ENCODE data around the gene CLSTN2. TPM values are rescaled to one million over a fixed set of nuclear protein-coding genes. Genes with fewer than 3 reads are reported as not detected.

CLSTN2 gene
- total and polyA plus RNA-seq, 2 of the 4 experiments (the other 2 are of a cell fraction) = under 0.01 to 0.07 TPM

- Histone ChIP-seq H4K91ac (ENCODE audit: insufficient read depth, low read depth, low read length) (no peak overlapping the region), H2AK9ac (replicated peaks; ENCODE audit: low read depth, low read length, poor library complexity) (no peak overlapping the region), H3K14ac (replicated peaks; ENCODE audit: low read depth, low read length) (no peak overlapping the region), H3K23ac (ENCODE audit: low read depth, low read length) (no peak overlapping the region), H3K4me3 (ENCODE audit: insufficient read depth, low read depth, low read length) (no peak overlapping the region), H2AK5ac (ENCODE audit: low read depth, low read length) (no peak overlapping the region), H2BK15ac (ENCODE audit: low read depth, low read length) (no peak overlapping the region), H3K27me3 (ENCODE audit: control insufficient read depth, insufficient read depth, low read length) (no peaks in the 10 kb centered on the region), H3K56ac (ENCODE audit: extremely low read depth, insufficient read depth, low read length) (no peak overlapping the region), H2BK5ac (ENCODE audit: low read depth, low read length, poor library complexity, severe bottlenecking) (no peak overlapping the region), H3K18ac (ENCODE audit: low read depth, low read length) (no peak overlapping the region), H3K9me1 (ENCODE audit: insufficient read depth, low read length) (no peaks in the 10 kb centered on the region), H3K4ac (ENCODE audit: low read depth, low read length) (no peak overlapping the region), H2AFZ (replicated peaks; ENCODE audit: low read length, poor library complexity) (no peak overlapping the region), H3K79me1 (ENCODE audit: low read depth in 1 of 2, low read length in 2 of 2) (no peaks in the 10 kb centered on the region), H2BK120ac (ENCODE audit: low read depth, low read length) (no peak overlapping the region), H4K5ac (ENCODE audit: low read depth, low read length) (no peak overlapping the region), H3K4me2 (ENCODE audit: low read depth, low read length) (no peak overlapping the region), H3K9ac (ENCODE audit: low read depth, low read length) (no peak overlapping the region), H2BK20ac (ENCODE audit: low read depth, low read length) (no peak overlapping the region), H3K27ac (ENCODE audit: insufficient read depth, low read length) (no peak overlapping the region), H4K20me1 (ENCODE audit: insufficient read depth, low read length) (no peaks in the 10 kb centered on the region), H3K9me3 (ENCODE audit: control insufficient read depth, insufficient read depth, low read length) (peaks cover 6% of the 10 kb centered on the region; the same call in 1 of the 2 replicates), H3K4me1 (ENCODE audit: control insufficient read depth, insufficient read depth, low read length) (no peaks in the 10 kb centered on the region), H4K8ac (ENCODE audit: low read depth in 2 of 2, low read length in 2 of 2) (no peak overlapping the region), H3K36me3 (ENCODE audit: control insufficient read depth, insufficient read depth, low read length) (no peaks in the 10 kb centered on the region)
- DNase-seq (no peak), ATAC-seq (ENCODE audit: low read depth) (no peak)
- intact Hi-C loops (cut with micrococcal nuclease) (no loop called here), dilution Hi-C loops (cut with HindIII; ENCODE audit: low sequenced_read_pairs, unreplicated experiment) (no loop called here), in situ Hi-C loops (cut with MboI; ENCODE audit: low sequenced_read_pairs) (no loop called here)
- CTCF ChIA-PET = no interaction called here
- TF ChIP-seq, protein P1, sequence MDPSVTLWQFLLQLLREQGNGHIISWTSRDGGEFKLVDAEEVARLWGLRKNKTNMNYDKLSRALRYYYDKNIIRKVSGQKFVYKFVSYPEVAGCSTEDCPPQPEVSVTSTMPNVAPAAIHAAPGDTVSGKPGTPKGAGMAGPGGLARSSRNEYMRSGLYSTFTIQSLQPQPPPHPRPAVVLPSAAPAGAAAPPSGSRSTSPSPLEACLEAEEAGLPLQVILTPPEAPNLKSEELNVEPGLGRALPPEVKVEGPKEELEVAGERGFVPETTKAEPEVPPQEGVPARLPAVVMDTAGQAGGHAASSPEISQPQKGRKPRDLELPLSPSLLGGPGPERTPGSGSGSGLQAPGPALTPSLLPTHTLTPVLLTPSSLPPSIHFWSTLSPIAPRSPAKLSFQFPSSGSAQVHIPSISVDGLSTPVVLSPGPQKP (IDR thresholded peaks at IDR 0.05; ENCODE audit: borderline replicate concordance, low read depth, low read length) = no peak
- TF ChIP-seq RFX5 (IDR thresholded peaks at IDR 0.05; ENCODE audit: low read depth, low read length) (no peak), POLR2A (IDR thresholded peaks at IDR 0.05; ENCODE audit: low read depth, low read length) (no peak), MAZ (IDR thresholded peaks at IDR 0.05; ENCODE audit: borderline replicate concordance, low read depth, low read length) (no peak), CHD1 (IDR thresholded peaks at IDR 0.05; ENCODE audit: low read depth, low read length) (no peak), CEBPB (IDR thresholded peaks at IDR 0.05; ENCODE audit: low read depth, low read length) (no peak), RAD21 (IDR thresholded peaks at IDR 0.05; ENCODE audit: low read length) (no peak)
- TF ChIP-seq, protein P2, sequence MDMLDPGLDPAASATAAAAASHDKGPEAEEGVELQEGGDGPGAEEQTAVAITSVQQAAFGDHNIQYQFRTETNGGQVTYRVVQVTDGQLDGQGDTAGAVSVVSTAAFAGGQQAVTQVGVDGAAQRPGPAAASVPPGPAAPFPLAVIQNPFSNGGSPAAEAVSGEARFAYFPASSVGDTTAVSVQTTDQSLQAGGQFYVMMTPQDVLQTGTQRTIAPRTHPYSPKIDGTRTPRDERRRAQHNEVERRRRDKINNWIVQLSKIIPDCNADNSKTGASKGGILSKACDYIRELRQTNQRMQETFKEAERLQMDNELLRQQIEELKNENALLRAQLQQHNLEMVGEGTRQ (IDR thresholded peaks at IDR 0.05; ENCODE audit: low read depth, low read length) = no peak
- BruUV-seq (replicated peaks) = no TSS peak
- POLR2A ChIA-PET (ENCODE audit: unreplicated experiment) = no interaction called here
- no CpG with 5 or more reads among the region's 2 CpGs for WGBS, 2 experiments (ENCODE audit: extremely low coverage in 2 of 2, insufficient read length in 1 of 2)
Observed at GRCh38 chr3:140530131-140530530, 595.1 kb downstream of the CLSTN2 start.

Data from IMR-90 (cell line).